Muscle layer of colon (tissue), 2 donors: Measurements from ENCODE around the gene SYNGAP1.

Source experiments
- H3K27ac ChIP-seq: one replicate; pipeline ENCODE4 v1.7.0; 2013; ENCODE audit warnings: low read depth, mild to moderate bottlenecking, low read length, moderate library complexity
- H3K27me3 ChIP-seq, 2 donors: one replicate each; pipeline ENCODE4 v1.7.0; 2013; ENCODE audit warnings: low read length in 2 of 2, mild to moderate bottlenecking in 2 of 2; ENCODE audit not compliant: insufficient read depth in 2 of 2, control insufficient read depth in 1 of 2
- H3K36me3 ChIP-seq: one replicate; pipeline ENCODE4 v1.7.0; 2013; ENCODE audit warnings: mild to moderate bottlenecking, low read length; ENCODE audit not compliant: insufficient read depth
- H3K4me1 ChIP-seq: one replicate; pipeline ENCODE4 v1.7.0; 2013; ENCODE audit warnings: mild to moderate bottlenecking, low read length; ENCODE audit not compliant: insufficient read depth
- H3K4me3 ChIP-seq, 2 donors: one replicate each; pipeline ENCODE4 v1.7.0; 2013; ENCODE audit warnings: low read length in 2 of 2, low read depth in 1 of 2, mild to moderate bottlenecking in 1 of 2, moderate library complexity in 1 of 2
- H3K9ac ChIP-seq: one replicate; pipeline ENCODE4 v1.7.0; 2013; ENCODE audit warnings: low read length
- H3K9me3 ChIP-seq: one replicate; pipeline ENCODE4 v1.7.0; 2013; ENCODE audit warnings: mild to moderate bottlenecking, low read length
- donor health status: abdominal sarcoma.
- donor health status: Adenocarcinoma of cecum.

SYNGAP1 gene

DNA sequence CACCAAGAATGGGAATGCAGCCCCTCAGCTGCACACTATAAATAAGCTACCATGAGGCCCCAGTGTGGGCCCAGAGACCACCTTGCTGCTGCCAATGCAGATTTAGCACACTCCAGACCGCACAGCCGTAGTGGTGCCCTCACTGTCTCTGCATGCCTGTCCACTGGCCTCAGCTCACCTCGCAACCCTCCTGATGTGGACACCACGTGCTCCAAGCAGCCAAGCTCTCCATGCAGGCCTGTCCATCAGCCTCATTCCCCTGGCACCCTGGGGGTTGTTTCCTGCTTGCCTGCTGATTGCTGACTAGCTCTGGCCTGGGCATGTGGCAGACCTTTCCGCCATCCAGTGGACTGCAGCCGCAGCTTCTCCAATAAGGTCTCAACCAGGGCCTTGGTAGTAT, 70.8 kb downstream of the SYNGAP1 start:
- Histone ChIP-seq H3K4me1 (no peaks in the 10 kb centered on the region), H3K4me3 (no peak overlapping the region), H3K27me3 (no peaks in the 10 kb centered on the region), H3K27ac (no peak overlapping the region), H3K9me3 (no peaks in the 10 kb centered on the region), H3K9ac (no peak overlapping the region), H3K36me3 (no peaks in the 10 kb centered on the region)

DNA sequence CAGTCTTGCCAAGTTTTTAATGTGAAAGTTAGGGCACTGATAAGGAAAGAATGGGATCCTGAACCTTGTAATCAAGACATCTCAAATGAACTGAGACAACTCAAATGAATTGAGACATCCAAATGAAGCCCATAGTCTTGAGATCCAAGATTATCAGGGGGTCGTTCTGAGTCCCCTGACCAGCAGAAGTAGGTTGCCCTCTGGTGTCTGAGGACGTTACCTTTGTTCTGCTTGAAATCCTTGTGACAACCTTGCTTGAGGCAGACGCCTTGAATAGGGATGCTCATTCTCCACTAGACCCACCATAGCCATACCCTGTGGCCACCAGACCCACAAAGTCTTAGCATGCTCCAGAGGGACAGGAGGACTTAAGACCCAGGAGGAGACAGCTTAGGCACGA, 72.2 kb downstream of the SYNGAP1 start:
- H3K9ac ChIP-seq = no peak overlapping the region
- no peaks in the 10 kb centered on the region for H3K36me3 ChIP-seq
- no peak overlapping the region for H3K27ac ChIP-seq
- H3K4me1 ChIP-seq = no peaks in the 10 kb centered on the region
- H3K27me3 ChIP-seq = no peaks in the 10 kb centered on the region
- no peaks in the 10 kb centered on the region for H3K9me3 ChIP-seq
- no peak overlapping the region for H3K4me3 ChIP-seq

DNA sequence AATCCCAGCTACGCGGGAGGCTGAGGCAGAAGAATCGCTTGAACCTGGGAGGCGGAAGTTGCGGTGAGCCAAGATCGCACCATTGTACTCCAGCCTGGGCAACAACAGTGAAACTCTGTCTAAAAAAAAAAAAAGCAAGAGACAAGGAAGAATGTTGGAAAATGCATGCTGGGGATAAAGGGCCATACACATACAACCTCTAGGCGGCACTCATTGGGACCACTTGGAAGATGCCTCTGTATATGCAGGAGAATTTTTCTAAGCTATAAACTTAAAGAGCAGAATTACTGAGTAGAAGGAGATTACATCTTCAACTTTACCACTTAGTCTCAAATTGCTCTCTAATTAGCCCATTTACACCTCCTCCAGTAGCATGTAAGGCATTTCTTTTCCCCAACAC, 77.3 kb downstream of the SYNGAP1 start:
- no peak overlapping the region for H3K9ac ChIP-seq
- no peak overlapping the region for H3K27ac ChIP-seq
- H3K36me3 ChIP-seq = no peaks in the 10 kb centered on the region
- H3K9me3 ChIP-seq = no peaks in the 10 kb centered on the region
- H3K4me1 ChIP-seq = no peaks in the 10 kb centered on the region
- no peaks in the 10 kb centered on the region for H3K27me3 ChIP-seq
- H3K4me3 ChIP-seq = no peak overlapping the region

DNA sequence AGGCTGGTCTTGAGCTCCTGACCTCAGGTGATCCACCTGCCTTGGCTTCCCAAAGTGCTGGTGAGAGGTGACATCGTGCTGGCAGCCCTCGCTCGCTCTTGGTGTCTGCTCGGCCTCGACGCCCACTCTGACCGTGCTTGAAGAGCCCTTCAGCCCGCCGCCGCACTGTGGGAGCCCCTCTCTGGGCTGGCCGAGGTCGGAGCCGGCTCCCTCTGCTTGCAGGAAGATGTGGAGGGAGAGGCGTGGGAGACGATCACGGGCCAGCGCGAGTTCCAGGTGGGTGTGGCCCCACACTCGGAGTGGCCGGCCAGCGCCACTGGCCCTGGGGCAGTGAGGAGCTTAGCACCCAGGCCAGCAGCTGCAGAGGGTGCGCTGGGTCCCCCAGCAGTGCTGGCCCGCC, 82.6 kb downstream of the SYNGAP1 start:
- Histone ChIP-seq H3K4me1 (no peaks in the 10 kb centered on the region), H3K9me3 (no peaks in the 10 kb centered on the region), H3K36me3 (no peaks in the 10 kb centered on the region), H3K27me3 (no peaks in the 10 kb centered on the region), H3K9ac (no peak overlapping the region), H3K27ac (no peak overlapping the region), H3K4me3 (no peak overlapping the region)

DNA sequence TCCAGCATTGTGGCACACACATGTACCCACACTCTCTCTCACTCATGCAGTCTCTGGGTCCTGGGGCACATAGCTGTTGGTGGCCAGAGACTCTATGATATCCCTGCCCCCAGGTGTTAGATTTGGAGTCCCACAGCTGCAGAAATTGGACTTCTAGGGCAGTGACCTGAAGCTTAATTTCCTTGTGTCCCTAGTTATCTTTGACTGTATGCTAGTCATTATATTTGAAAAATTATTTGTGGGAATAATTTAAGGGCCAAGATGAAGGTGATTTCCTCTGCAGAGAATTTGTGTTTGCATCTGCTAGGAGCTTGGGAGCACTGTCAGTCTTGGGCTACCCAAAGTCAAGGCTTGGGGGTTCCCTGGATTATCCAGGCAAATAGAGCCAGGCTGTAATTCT, 84.6 kb downstream of the SYNGAP1 start:
- H3K36me3 ChIP-seq = no peaks in the 10 kb centered on the region
- H3K4me1 ChIP-seq = no peaks in the 10 kb centered on the region
- H3K27me3 ChIP-seq = no peaks in the 10 kb centered on the region
- no peak overlapping the region for H3K27ac ChIP-seq
- no peaks in the 10 kb centered on the region for H3K9me3 ChIP-seq
- no peak overlapping the region for H3K4me3 ChIP-seq
- no peak overlapping the region for H3K9ac ChIP-seq
